Esophagus muscularis mucosa (tissue), 4 donors: ENCODE results near the gene AK8.

Experiments used
- CTCF ChIP-seq, 3 experiments: fragments of 200-600 bp in 2 of 3; fragments of 450-650 bp in 1 of 3; sonication (generic) in 2 of 3; IDR thresholded peaks; one replicate each; pipeline ENCODE4 v1.5.1; 2017 to 2019; ENCODE audit warnings: antibody characterized with exemption in 3 of 3, mild to moderate bottlenecking in 2 of 3, moderate library complexity in 1 of 3
- EP300 ChIP-seq: sonication (generic); formaldehyde crosslinking; IDR thresholded peaks from one replicate; pipeline ENCODE4 v1.6.1; 2017; ENCODE audit warnings: antibody characterized with exemption
- POLR2A ChIP-seq: fragments of 450-650 bp; IDR thresholded peaks from one replicate; pipeline ENCODE4 v1.6.1; 2017; ENCODE audit warnings: antibody characterized with exemption, moderate library complexity, mild to moderate bottlenecking, low read depth

DNA sequence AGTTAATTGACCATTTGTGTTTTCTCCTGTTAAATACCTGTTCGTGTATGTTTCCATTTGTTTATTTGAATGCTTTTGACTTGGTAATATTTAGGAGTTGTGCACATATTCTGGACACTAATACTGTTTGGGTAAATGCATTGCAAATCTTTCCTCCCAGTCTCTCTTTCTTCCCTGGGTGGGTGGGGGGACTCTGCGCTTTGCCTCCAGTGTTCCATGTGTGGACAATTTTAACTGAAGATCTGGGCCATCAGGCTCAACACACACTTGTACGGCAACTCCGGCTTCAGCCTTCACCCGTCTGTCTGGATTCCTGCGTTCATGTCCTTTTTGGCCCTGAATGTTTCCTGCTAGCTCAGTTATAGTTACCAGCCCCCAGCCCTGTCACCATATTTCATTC is 167.8 kb downstream of the AK8 start:
- TF ChIP-seq POLR2A, result no peak
- no peak for TF ChIP-seq CTCF (IDR thresholded peaks at IDR 0.05)
- TF ChIP-seq EP300, result no peak
